ENCODE measurements around the gene MT1F.

DNA sequence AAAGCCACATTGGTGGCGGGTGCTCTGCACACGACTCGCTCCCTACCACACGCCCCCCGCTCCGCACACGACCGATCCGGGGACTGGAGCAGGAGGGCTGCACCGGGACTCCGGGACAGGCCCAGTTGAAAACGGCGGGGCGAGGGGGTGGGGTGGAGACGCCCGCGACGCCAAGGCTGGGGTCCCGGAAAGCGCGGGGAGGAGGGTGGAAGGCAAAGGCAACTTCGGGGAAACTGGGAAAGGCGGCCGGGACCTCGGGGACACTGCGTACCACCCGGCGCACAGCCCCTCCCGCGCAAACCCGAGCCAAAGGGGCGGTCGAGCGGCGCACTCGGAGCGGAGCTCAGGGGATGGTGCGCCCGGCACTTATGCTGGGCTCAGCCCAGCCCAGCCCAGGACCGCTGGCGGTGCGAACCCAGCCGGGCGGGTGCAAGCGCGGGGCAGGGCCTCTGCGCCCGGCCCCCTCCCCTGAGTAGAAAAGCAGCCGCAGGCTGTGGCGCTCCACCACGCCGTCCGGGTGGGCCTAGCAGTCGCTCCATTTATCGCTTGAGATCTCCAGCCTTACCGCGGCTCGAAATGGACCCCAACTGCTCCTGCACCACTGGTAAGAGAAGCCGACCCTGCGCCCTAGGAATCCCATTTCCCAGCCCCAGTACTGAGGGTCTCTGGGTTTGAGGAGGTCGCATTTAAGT is 25.5 kb upstream of the MT1F start, which contains the start of gene MT1M:
- TF ChIP-seq POLR2A (IDR thresholded peaks at IDR 0.05; ENCODE audit: low read length) = no peak
- TF ChIP-seq GATA1 (IDR thresholded peaks at IDR 0.05; ENCODE audit: low read depth, low read length) = no peak
